SU-DHL-6 (cell line): Measurements from ENCODE around the gene OSBPL9.

Experiments
- H2AFZ ChIP-seq: fragments of 200-600 bp; sonication (generic); 2 replicates; pipeline ENCODE4 v1.6.1; 2014; ENCODE audit warnings: low read depth, mild to moderate bottlenecking, moderate library complexity, mixed read lengths, antibody characterized with exemption, low read length; ENCODE audit not compliant: severe bottlenecking
- H3F3A ChIP-seq: fragments of 200-600 bp; shearing (Covaris generic); 2 replicates; pipeline ENCODE4 v1.6.0; 2016; ENCODE audit warnings: antibody characterized with exemption, mild to moderate bottlenecking; ENCODE audit not compliant: insufficient read depth
- H3K27ac ChIP-seq: fragments of 200-600 bp; sonication (generic); 2 replicates; pipeline ENCODE4 v1.5.1; 2016; ENCODE audit warnings: low read depth, mild to moderate bottlenecking, low read length, moderate library complexity, mixed read lengths
- H3K27me3 ChIP-seq: fragments of 200-600 bp; sonication (generic), shearing (Covaris generic); 2 replicates; pipeline ENCODE4 v1.6.0; 2014; ENCODE audit warnings: mild to moderate bottlenecking, low read length
- H3K36me3 ChIP-seq: fragments of 200-600 bp; sonication (generic); 2 replicates; pipeline ENCODE4 v1.6.1; 2014; ENCODE audit warnings: mild to moderate bottlenecking, low read length, mixed read lengths
- H3K4me2 ChIP-seq: fragments of 300-600, 200-600 bp; shearing (Covaris generic), sonication (generic); 2 replicates; pipeline ENCODE4 v1.6.0; 2014; ENCODE audit warnings: low read length, low read depth, mild to moderate bottlenecking; ENCODE audit not compliant: poor library complexity, severe bottlenecking
- H3K4me3 ChIP-seq: fragments of 200-600 bp; sonication (generic); 2 replicates; pipeline ENCODE4 v1.5.1; 2014; ENCODE audit warnings: antibody characterized with exemption, low read length, mild to moderate bottlenecking, mixed read lengths; ENCODE audit not compliant: insufficient read depth, poor library complexity, severe bottlenecking
- H3K79me2 ChIP-seq: fragments of 200-600 bp; sonication (generic); 2 replicates; pipeline ENCODE4 v1.6.1; 2014; ENCODE audit warnings: mild to moderate bottlenecking, low read length, moderate library complexity; ENCODE audit not compliant: insufficient read depth
- H3K9ac ChIP-seq: fragments of 200-600 bp; sonication (generic); 2 replicates; pipeline ENCODE4 v1.7.0; 2014; ENCODE audit warnings: mild to moderate bottlenecking, low read length
- H3K9me2 ChIP-seq: fragments of 200-600 bp; sonication (generic); replicated peaks from 2 replicates; pipeline ENCODE4 v1.6.1; 2014; ENCODE audit warnings: low read length; ENCODE audit not compliant: insufficient read depth
- H3K9me3 ChIP-seq: fragments of 200-600 bp; sonication (generic); 2 replicates; pipeline ENCODE4 v1.6.1; 2014; ENCODE audit warnings: low read length, mixed read lengths; ENCODE audit not compliant: insufficient read depth
- H4K20me1 ChIP-seq: fragments of 200-600 bp; sonication (generic); 2 replicates; pipeline ENCODE4 v1.6.1; 2014; ENCODE audit warnings: low read depth, mild to moderate bottlenecking, antibody characterized with exemption, low read length, moderate library complexity, mixed read lengths
- CTCF ChIP-seq: fragments of 200-600 bp; sonication (generic); IDR thresholded peaks from one replicate; pipeline ENCODE4 v1.5.1; 2017; ENCODE audit warnings: antibody characterized with exemption, mild to moderate bottlenecking, low read length, moderate library complexity; ENCODE audit not compliant: insufficient read depth, poor library complexity, severe bottlenecking
- EZH2phosphoT487 ChIP-seq: fragments of 200-600 bp; sonication (generic), shearing (Covaris generic); conservative IDR thresholded peaks from 2 replicates; pipeline ENCODE4 v1.6.1; 2018; ENCODE audit warnings: mild to moderate bottlenecking, antibody characterized with exemption, low read length, moderate library complexity, mixed read lengths

OSBPL9 gene

GRCh38 chr1:51684776-51685175 is 67.9 kb downstream of the OSBPL9 start:
- H3K9me3 ChIP-seq: no peaks in the 10 kb centered on the region
- H3K27me3 ChIP-seq: no peaks in the 10 kb centered on the region
- no peak overlapping the region for H3K27ac ChIP-seq
- H2AFZ ChIP-seq: no peak overlapping the region
- H3K36me3 ChIP-seq: no peaks in the 10 kb centered on the region
- no peaks in the 10 kb centered on the region for H3F3A ChIP-seq
- H3K9me2 ChIP-seq: no peaks in the 10 kb centered on the region
- no peak for TF ChIP-seq EZH2phosphoT487
- no peak for TF ChIP-seq CTCF
- H3K4me3 ChIP-seq: no peak overlapping the region
- H3K79me2 ChIP-seq: no peaks in the 10 kb centered on the region
- no peak overlapping the region for H3K4me2 ChIP-seq
- H4K20me1 ChIP-seq: no peaks in the 10 kb centered on the region
- no peak overlapping the region for H3K9ac ChIP-seq

- Histone ChIP-seq H3K4me3 (no peak overlapping the region), H4K20me1 (no peaks in the 10 kb centered on the region), H3F3A (no peaks in the 10 kb centered on the region), H3K36me3 (no peaks in the 10 kb centered on the region), H3K27ac (no peak overlapping the region), H3K27me3 (no peaks in the 10 kb centered on the region), H3K9ac (no peak overlapping the region), H3K9me3 (no peaks in the 10 kb centered on the region), H2AFZ (no peak overlapping the region), H3K4me2 (no peak overlapping the region), H3K79me2 (no peaks in the 10 kb centered on the region), H3K9me2 (no peaks in the 10 kb centered on the region)
- TF ChIP-seq EZH2phosphoT487 (no peak), CTCF (no peak)
Measured at GRCh38 chr1:51686450-51686849, 69.6 kb downstream of the OSBPL9 start.

GRCh38 chr1:51689075-51689440 is 72.2 kb downstream of the OSBPL9 start:
- H3K27me3 ChIP-seq: no peaks in the 10 kb centered on the region
- TF ChIP-seq CTCF (no peak), EZH2phosphoT487 (no peak)
- no peaks in the 10 kb centered on the region for H3K9me3 ChIP-seq
- H3K9me2 ChIP-seq: no peaks in the 10 kb centered on the region
- H3K36me3 ChIP-seq: no peaks in the 10 kb centered on the region
- H3F3A ChIP-seq: no peaks in the 10 kb centered on the region
- H2AFZ ChIP-seq: no peak overlapping the region
- no peaks in the 10 kb centered on the region for H3K79me2 ChIP-seq
- no peak overlapping the region for H3K4me3 ChIP-seq
- H3K4me2 ChIP-seq: no peak overlapping the region
- H3K27ac ChIP-seq: no peak overlapping the region
- H3K9ac ChIP-seq: no peak overlapping the region
- H4K20me1 ChIP-seq: no peaks in the 10 kb centered on the region; the same call in 1 of the 2 replicates
